Breast epithelium (tissue), 4 donors: ENCODE measurements around the gene SLC23A1. TPM values are rescaled to one million over a fixed set of nuclear protein-coding genes. Genes with fewer than 3 reads are reported as not detected.
A peak's percentile ranks its signal among the peaks of the same experiment; 100 is the strongest.

ENCODE experiments used
- DNase-seq, 2 donors: peaks; one replicate each; pipeline ENCODE4 v3.0.0-alpha.2; 2019; ENCODE audit warnings: low spot score in 2 of 2
- H3K27ac ChIP-seq, 2 donors: fragments of 200-600 bp; sonication (generic) in 1 of 2; one replicate each; pipeline ENCODE4 v1.5.1; 2016 to 2019; ENCODE audit warnings: mild to moderate bottlenecking in 1 of 2
- H3K27me3 ChIP-seq, 2 donors: fragments of 200-600 bp; sonication (generic) in 1 of 2; one replicate each; pipeline versions ENCODE4 v1.5.1 to v1.6.0; 2017 to 2019; ENCODE audit warnings: control low read depth in 1 of 2, mild to moderate bottlenecking in 1 of 2
- H3K36me3 ChIP-seq: fragments of 200-600 bp; one replicate; pipeline ENCODE4 v1.5.1; 2019
- H3K4me1 ChIP-seq, 2 donors: fragments of 200-600 bp; sonication (generic); one replicate each; pipeline ENCODE4 v1.5.1; 2016 to 2019; ENCODE audit warnings: control low read depth in 1 of 2
- H3K4me3 ChIP-seq, 3 donors: fragments of 200-600 bp; sonication (generic); 1 replicate in 2 of 3; 2 replicates in 1 of 3; pipeline ENCODE4 v1.5.1; 2016 to 2019; ENCODE audit warnings: mild to moderate bottlenecking in 3 of 3, moderate library complexity in 2 of 3
- H3K9me3 ChIP-seq, 2 donors: fragments of 200-600 bp; sonication (generic) in 1 of 2; one replicate each; pipeline ENCODE4 v1.5.1; 2016 to 2019; ENCODE audit warnings: control low read depth in 1 of 2
- POLR2A ChIP-seq: fragments of 450-650 bp; IDR thresholded peaks from one replicate; pipeline ENCODE4 v1.6.1; 2016; ENCODE audit warnings: antibody characterized with exemption, mild to moderate bottlenecking, moderate library complexity
- POLR2AphosphoS5 ChIP-seq, 3 donors: sonication (generic); formaldehyde crosslinking; IDR thresholded peaks; one replicate each; pipeline ENCODE4 v1.6.1; 2017; ENCODE audit warnings: antibody characterized with exemption in 3 of 3
- intact Hi-C: fragments of 100-400 bp; cut with DNase I; formaldehyde crosslinking; loops from one replicate; pipeline ENCODE4 v1.15.1; 2023; ENCODE audit warnings: low total_unique reads
- total RNA-seq, 3 donors: library from RNA; depleted of rRNA; stranded (reverse); fragments of >200 nt; gene quantifications; one replicate each; pipeline ENCODE4 v1.1.0, GENCODE V29; 2016
- TF ChIP-seq, protein P1 (sequence below), 3 donors: fragments of 450-650 bp; IDR thresholded peaks; one replicate each; pipeline ENCODE4 v1.5.1; 2016 to 2017; ENCODE audit warnings: antibody characterized with exemption in 3 of 3, mild to moderate bottlenecking in 3 of 3, moderate library complexity in 3 of 3

The SLC23A1 gene
- total RNA-seq, 3 donors from 2014 or later, result 0.33 to 1.0 TPM; not detected in 1

DNA sequence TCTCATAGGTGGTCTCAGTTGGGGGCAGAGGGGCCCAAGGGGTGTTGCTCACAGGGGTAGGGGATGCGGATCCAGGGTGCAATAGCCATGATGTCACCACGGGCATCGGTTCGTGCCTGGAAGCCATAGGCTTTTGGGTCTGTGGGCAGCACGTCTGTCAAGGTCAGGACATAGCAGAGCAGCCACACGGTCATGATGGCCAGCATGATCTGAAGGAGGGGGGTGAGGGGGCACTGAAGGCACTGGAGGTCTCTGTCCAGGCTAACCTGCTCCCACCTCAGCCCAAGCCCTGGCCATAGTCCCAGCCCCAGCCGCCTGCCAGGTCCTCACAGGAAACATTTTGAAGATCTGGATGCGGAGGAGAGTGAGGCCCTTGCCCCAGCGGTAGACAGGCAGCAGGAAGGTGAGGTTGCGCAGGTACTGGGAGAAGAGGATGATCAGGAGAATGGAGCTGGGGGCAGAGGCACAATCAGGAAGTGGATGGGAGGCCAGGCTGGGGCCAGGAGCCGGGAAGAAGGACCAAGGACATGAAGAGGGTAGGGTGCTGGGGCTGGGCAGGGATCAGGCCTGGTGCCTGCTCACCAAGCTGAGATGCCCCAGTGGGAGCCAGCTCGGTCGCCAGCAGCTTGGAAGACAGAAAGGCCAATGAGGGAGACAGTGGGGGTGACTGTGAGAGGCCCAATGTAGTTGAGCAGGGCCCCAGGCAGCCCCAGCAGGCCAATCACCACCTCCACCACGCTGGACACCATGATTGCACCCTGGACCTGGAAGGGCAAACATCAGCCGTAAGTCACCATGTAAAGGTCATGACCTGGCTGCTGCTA, 3.3 kb downstream of the SLC23A1 start:
- H3K4me1 ChIP-seq, result peaks cover 0 to 8% of the 10 kb centered on the region in 2 donors
- no peak overlapping the region for H3K4me3 ChIP-seq
- TF ChIP-seq, protein P1, sequence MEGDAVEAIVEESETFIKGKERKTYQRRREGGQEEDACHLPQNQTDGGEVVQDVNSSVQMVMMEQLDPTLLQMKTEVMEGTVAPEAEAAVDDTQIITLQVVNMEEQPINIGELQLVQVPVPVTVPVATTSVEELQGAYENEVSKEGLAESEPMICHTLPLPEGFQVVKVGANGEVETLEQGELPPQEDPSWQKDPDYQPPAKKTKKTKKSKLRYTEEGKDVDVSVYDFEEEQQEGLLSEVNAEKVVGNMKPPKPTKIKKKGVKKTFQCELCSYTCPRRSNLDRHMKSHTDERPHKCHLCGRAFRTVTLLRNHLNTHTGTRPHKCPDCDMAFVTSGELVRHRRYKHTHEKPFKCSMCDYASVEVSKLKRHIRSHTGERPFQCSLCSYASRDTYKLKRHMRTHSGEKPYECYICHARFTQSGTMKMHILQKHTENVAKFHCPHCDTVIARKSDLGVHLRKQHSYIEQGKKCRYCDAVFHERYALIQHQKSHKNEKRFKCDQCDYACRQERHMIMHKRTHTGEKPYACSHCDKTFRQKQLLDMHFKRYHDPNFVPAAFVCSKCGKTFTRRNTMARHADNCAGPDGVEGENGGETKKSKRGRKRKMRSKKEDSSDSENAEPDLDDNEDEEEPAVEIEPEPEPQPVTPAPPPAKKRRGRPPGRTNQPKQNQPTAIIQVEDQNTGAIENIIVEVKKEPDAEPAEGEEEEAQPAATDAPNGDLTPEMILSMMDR (IDR thresholded peaks at IDR 0.05), result no peak
- no peak for TF ChIP-seq POLR2A
- no peak for TF ChIP-seq POLR2AphosphoS5 (IDR thresholded peaks at IDR 0.05)
- no peaks in the 10 kb centered on the region for H3K36me3 ChIP-seq
- no peaks in the 10 kb centered on the region for H3K27me3 ChIP-seq
- H3K9me3 ChIP-seq, result no peaks in the 10 kb centered on the region
- DNase-seq, result no peak
- intact Hi-C loops, result loop anchor here (1.0 kb wide), 1 partner anchor 27 kb away; no protein-coding TSS in a partner anchor
- H3K27ac ChIP-seq, result no peak overlapping the region

DNA sequence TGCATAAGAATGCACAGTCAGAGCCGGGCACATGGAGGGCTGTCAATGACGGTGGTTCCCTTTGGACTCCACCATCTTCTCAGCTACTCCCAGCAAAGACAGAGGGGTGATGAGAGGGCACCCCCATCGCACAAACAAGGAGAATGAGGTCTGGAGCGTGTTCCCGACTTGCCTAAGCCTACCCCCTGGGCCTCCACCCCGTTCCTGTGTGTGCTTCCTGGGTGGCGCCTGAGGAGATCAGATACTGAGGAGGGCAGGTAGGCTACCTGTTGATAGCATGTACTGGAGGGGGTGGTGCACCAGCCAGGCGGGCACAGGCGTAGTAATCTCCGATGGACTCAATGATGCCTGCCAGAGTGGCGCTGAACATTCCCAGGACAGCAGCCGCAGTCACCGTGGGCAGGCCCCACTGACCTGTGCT, 4.1 kb downstream of the SLC23A1 start:
- intact Hi-C loops, result loop anchor here (1.0 kb wide), 1 partner anchor 26 kb away; no protein-coding TSS in a partner anchor
- DNase-seq, result peak in 1 of 2 donors; percentile 39
- Histone ChIP-seq H3K4me1 (no peaks in the 10 kb centered on the region), H3K4me3 (no peak overlapping the region), H3K36me3 (no peaks in the 10 kb centered on the region), H3K27me3 (no peaks in the 10 kb centered on the region), H3K9me3 (no peaks in the 10 kb centered on the region), H3K27ac (no peak overlapping the region)
- TF ChIP-seq POLR2A (no peak), POLR2AphosphoS5 (IDR thresholded peaks at IDR 0.05) (no peak)
- TF ChIP-seq, protein P1 (IDR thresholded peaks at IDR 0.05), result no peak

DNA sequence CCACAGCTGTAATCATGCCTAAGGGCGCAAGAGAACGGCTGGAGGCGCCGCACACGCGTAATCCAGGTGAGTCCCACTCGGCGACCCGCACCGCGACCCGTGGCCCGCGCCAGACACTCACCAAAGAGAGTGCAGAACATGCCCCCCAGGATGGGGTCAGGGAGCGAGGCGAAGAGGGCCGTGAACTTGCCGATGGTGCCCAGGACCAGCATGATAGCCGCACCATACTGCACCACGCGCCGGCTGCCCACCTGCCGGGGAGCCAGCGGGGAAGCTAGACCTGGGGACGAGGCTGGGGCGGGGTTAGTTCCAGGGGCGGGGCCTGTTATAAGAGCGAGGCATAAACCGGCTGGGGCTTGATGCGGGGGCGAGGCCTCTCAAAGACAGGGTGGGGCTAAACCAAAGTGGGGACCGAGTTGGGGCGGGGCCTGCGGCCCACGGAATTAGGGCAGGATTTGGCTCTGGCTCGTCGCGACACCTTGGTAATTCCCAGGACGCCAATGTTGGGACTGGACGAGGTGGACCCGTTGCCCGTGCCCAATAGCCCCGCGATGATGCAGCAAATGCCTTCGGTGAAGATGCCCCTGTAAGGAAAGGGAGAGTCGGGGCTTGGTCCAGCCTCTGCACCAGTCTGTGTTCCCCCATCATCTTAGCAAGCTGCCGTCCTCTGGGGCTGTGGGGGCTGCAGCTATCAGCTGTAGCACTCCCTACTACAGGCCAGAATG, 4.8 kb downstream of the SLC23A1 start:
- Histone ChIP-seq H3K4me3 (no peak overlapping the region), H3K27ac (no peak overlapping the region), H3K9me3 (no peaks in the 10 kb centered on the region), H3K4me1 (no peaks in the 10 kb centered on the region), H3K27me3 (no peaks in the 10 kb centered on the region), H3K36me3 (no peaks in the 10 kb centered on the region)
- TF ChIP-seq, protein P1 (IDR thresholded peaks at IDR 0.05), result no peak
- TF ChIP-seq POLR2A, result no peak
- TF ChIP-seq POLR2AphosphoS5 (IDR thresholded peaks at IDR 0.05), result no peak
- intact Hi-C loops, result no loop called here
- peak in 1 of 2 donors; percentile 41 for DNase-seq

DNA sequence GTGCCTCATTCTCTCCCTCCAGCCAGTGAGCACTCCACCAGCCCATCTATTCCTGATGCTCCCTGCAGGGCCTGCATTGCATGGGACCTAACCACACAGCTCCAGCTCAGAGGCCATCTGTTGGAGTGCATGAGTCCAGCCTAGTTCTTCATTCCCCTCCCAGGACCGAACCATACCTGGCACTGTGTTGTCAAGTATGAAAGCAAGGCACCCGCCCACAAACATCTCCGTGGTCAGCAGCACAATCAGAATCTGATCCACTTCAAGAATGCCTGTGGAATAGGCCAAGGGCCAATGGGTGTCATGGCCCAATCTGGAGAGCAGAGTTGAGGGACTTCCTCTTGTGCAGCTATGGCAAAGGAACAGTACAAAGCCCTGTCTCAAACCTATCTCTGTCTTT, 5.9 kb downstream of the SLC23A1 start:
- intact Hi-C loops, result no loop called here
- H3K4me3 ChIP-seq, result no peak overlapping the region
- no peaks in the 10 kb centered on the region for H3K36me3 ChIP-seq
- no peaks in the 10 kb centered on the region for H3K9me3 ChIP-seq
- no peaks in the 10 kb centered on the region for H3K27me3 ChIP-seq
- DNase-seq, result no peak
- no peaks in the 10 kb centered on the region for H3K4me1 ChIP-seq
- TF ChIP-seq POLR2AphosphoS5 (IDR thresholded peaks at IDR 0.05), result no peak
- TF ChIP-seq POLR2A, result no peak
- TF ChIP-seq, protein P1 (IDR thresholded peaks at IDR 0.05), result no peak
- H3K27ac ChIP-seq, result no peak overlapping the region

DNA sequence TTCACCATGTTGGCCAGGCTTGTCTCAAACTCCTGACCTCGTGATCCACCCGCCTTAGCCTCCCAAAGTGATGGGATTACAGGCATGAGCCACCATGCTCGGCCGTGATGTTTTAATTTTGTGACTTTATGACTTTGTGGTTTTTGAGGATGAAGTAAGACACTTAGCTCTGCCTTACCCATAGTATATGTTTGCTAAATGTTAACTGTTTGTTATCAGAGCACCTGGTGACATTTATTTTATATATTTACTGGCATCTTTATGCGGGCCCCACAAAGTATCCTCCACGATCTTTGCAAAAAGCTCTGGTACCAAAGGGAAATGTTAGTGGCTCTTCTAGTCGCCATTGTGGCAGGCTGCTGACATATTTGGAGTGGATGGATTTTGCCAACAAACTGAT, 6.7 kb downstream of the SLC23A1 start:
- intact Hi-C loops, result no loop called here
- Histone ChIP-seq H3K27ac (no peak overlapping the region), H3K9me3 (no peaks in the 10 kb centered on the region), H3K36me3 (no peaks in the 10 kb centered on the region), H3K4me1 (no peaks in the 10 kb centered on the region), H3K4me3 (no peak overlapping the region), H3K27me3 (no peaks in the 10 kb centered on the region)
- no peak for DNase-seq
- TF ChIP-seq, protein P1 (IDR thresholded peaks at IDR 0.05), result no peak
